Activated naive CD8-positive, alpha-beta T cell treated with anti-CD3 and anti-CD28 coated beads for 36 hours (primary cell): Measurements from ENCODE around the gene CNTN5. TPM values are rescaled to one million over a fixed set of nuclear protein-coding genes. Genes with fewer than 3 reads are reported as not detected.

Experiments used
- DNase-seq: peaks from one replicate; pipeline ENCODE4 v3.0.0; 2021
- H3K27ac Mint-ChIP-seq: one replicate; pipeline ENCODE4 v1.8.0; 2022; ENCODE audit warnings: mild to moderate bottlenecking, moderate library complexity, mixed read lengths
- H3K27me3 Mint-ChIP-seq: one replicate; pipeline ENCODE4 v1.8.0; 2022; ENCODE audit warnings: mild to moderate bottlenecking, mixed read lengths
- H3K36me3 Mint-ChIP-seq: one replicate; pipeline ENCODE4 v1.8.0; 2021; ENCODE audit warnings: mild to moderate bottlenecking, mixed read lengths
- H3K4me1 Mint-ChIP-seq: one replicate; pipeline ENCODE4 v1.8.0; 2021; ENCODE audit warnings: mixed read lengths
- H3K4me3 Mint-ChIP-seq: one replicate; pipeline ENCODE4 v1.8.0; 2022; ENCODE audit warnings: mild to moderate bottlenecking, moderate library complexity, mixed read lengths
- H3K9me3 Mint-ChIP-seq: one replicate; pipeline ENCODE4 v1.8.0; 2022; ENCODE audit warnings: mixed read lengths
- total RNA-seq, 2 experiments: library from RNA; stranded (reverse); gene quantifications; one replicate each; pipeline ENCODE4 v1.2.3, GENCODE V29; 2021

The CNTN5 gene
- total RNA-seq, 2 experiments from 2014 or later, result not detected

DNA sequence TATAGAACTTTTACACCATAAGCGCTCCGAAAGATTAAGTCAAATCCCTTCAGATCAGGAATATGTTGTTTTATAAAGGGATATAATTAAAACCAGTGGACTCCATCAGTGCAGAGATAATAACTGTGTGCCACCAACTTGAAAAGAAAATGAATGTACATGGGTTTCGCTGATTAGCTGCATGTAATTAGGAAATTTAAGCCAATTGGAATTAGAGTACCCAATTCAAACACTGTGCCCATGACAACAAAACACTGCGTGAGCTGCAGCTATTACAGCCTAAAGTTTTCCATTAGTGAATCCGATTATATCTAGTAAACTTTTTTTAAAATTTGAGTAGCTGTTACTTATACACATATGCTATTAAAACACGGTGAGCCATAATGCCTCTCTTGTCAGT lies 1274.0 kb downstream of the CNTN5 start:
- H3K4me1 Mint-ChIP-seq, result no peaks in the 10 kb centered on the region
- peaks cover 3% of the 10 kb centered on the region for H3K9me3 Mint-ChIP-seq
- H3K27ac Mint-ChIP-seq, result no peak overlapping the region
- H3K36me3 Mint-ChIP-seq, result no peaks in the 10 kb centered on the region
- no peaks in the 10 kb centered on the region for H3K27me3 Mint-ChIP-seq
- no peak for DNase-seq
- no peak overlapping the region for H3K4me3 Mint-ChIP-seq

DNA sequence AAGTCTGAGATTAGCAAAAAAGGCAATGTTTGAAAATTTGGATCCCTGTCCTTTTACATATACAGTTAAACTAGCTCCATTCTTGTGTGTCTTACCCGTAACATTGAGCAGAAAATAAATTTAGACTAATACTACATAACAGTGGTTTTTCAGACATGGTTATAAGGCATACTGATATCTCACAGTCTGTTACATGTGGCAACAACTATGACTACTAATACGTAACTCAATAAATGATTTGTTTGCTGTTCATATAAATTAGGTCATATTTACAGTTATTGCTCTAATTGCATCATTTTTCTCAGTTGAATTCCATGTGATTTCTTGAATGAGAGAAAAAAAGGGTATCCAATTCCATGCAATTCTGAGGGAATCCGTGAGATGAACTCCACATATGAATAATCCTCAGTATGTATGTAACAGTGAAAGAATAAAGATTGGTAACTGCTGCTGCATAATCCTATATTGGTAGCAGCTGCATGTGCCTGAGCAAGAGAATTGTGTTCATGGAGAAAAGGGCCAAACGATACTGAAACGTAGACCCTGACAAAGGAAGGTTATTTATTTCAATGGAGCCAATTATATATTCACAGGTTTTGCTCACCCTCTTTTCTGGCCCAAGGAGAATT lies 1275.4 kb downstream of the CNTN5 start:
- Mint-ChIP-seq H3K36me3 (no peaks in the 10 kb centered on the region), H3K27ac (no peak overlapping the region), H3K4me1 (no peaks in the 10 kb centered on the region), H3K9me3 (peaks cover 3% of the 10 kb centered on the region), H3K4me3 (no peak overlapping the region), H3K27me3 (no peaks in the 10 kb centered on the region)
- no peak for DNase-seq

DNA sequence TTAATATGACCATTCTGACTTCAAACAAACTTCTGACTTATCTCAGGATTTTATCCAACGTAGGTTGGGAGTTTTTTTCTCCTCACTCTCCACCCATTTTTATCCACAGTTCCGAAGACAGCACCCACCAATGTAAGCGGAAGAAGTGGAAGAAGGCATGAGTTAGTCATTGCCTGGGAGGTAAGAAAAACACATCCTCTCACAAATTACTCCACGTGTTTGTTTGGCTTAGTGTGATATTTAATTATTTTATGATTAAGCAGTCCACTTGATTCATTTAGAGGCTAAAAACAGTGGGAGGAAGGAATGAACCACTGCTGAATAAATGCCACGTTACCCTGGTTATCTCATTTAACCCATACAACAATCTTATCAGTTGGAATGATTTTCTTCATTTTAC lies 1276.8 kb downstream of the CNTN5 start:
- Mint-ChIP-seq H3K27ac (no peak overlapping the region), H3K9me3 (peaks cover 2% of the 10 kb centered on the region), H3K4me3 (no peak overlapping the region), H3K4me1 (no peaks in the 10 kb centered on the region), H3K36me3 (no peaks in the 10 kb centered on the region), H3K27me3 (no peaks in the 10 kb centered on the region)
- DNase-seq, result no peak

DNA sequence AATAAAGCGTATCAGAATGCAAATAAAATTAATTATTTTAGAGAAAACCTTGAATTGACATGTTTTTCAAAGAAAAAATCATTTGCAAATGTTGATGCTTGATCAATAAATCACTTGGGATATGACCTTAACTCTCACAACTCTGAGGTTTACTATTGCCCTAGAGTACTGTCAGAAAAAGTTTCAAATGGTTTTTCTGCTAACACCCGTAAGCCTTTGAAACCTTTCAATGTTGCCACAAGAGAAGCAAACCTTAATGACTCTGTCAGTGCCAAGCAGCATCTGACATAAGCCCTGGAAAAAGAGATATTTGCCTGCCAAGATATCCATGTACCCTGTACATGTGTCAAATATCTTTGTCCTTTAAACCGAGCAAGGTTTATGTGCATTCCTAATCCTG lies 1282.1 kb downstream of the CNTN5 start:
- no peak for DNase-seq
- Mint-ChIP-seq H3K27me3 (no peaks in the 10 kb centered on the region), H3K27ac (no peak overlapping the region), H3K4me1 (no peaks in the 10 kb centered on the region), H3K4me3 (no peak overlapping the region), H3K36me3 (no peaks in the 10 kb centered on the region), H3K9me3 (no peaks in the 10 kb centered on the region)

DNA sequence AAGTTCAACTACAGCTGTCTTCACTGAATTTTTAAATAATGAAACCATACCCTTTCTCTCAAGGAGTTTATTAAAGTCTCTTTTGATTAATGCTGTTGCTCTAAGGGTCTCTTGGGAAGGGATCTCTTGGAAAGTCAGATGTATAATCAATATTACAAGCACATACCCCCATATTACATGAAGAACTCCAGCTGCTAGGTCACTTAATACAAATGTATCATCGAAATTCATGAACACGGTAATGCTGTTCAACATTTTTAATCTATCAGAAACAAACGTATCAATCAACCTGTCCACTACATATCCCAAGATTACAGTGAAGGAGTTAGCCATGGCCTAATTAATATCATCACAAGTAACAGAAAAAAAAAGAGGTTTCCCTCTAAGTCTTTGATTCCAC lies 1283.1 kb downstream of the CNTN5 start:
- H3K27ac Mint-ChIP-seq, result no peak overlapping the region
- H3K36me3 Mint-ChIP-seq, result no peaks in the 10 kb centered on the region
- no peaks in the 10 kb centered on the region for H3K27me3 Mint-ChIP-seq
- no peaks in the 10 kb centered on the region for H3K4me1 Mint-ChIP-seq
- DNase-seq, result no peak
- no peak overlapping the region for H3K4me3 Mint-ChIP-seq
- no peaks in the 10 kb centered on the region for H3K9me3 Mint-ChIP-seq

DNA sequence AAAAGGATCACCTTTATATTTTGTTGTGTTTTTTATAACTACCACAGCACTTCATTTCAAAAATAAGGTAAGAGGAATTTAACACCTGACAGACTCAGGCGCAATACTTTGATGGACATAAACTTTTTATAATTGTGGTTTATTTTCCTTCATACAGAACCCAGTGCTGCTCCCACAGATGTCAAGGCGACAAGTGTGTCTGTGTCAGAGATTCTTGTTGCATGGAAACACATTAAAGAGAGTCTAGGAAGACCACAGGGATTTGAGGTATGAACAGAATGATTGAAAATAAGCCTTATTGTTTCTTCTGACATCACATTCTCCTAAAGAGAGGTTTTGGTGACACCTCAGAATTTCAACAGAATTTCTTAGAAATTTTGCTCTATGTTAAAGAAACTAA lies 1287.5 kb downstream of the CNTN5 start:
- no peaks in the 10 kb centered on the region for H3K9me3 Mint-ChIP-seq
- H3K4me3 Mint-ChIP-seq, result no peak overlapping the region
- no peaks in the 10 kb centered on the region for H3K4me1 Mint-ChIP-seq
- no peak for DNase-seq
- no peaks in the 10 kb centered on the region for H3K27me3 Mint-ChIP-seq
- H3K27ac Mint-ChIP-seq, result no peak overlapping the region
- H3K36me3 Mint-ChIP-seq, result no peaks in the 10 kb centered on the region

DNA sequence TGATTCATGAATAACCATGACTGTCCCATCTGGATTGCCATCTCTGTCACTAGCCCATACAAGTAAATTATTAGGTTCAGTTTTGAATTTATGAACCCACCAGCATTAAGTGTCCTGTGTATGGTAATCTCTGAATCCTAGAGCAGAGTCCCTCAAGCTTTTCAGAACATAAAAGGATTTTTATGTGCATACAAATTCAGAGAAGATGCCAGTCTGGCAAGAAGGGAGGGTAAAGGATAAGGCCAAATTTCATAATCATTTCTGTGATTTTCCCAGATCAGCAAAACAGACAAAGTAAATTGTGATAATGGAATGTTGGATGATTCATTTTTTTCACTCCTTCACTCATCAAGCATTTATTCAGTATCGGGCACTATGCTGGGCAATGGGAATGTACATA lies 1295.2 kb downstream of the CNTN5 start:
- no peaks in the 10 kb centered on the region for H3K36me3 Mint-ChIP-seq
- H3K9me3 Mint-ChIP-seq, result peaks cover 7% of the 10 kb centered on the region
- no peak overlapping the region for H3K27ac Mint-ChIP-seq
- no peaks in the 10 kb centered on the region for H3K4me1 Mint-ChIP-seq
- DNase-seq, result no peak
- H3K27me3 Mint-ChIP-seq, result no peaks in the 10 kb centered on the region
- no peak overlapping the region for H3K4me3 Mint-ChIP-seq

DNA sequence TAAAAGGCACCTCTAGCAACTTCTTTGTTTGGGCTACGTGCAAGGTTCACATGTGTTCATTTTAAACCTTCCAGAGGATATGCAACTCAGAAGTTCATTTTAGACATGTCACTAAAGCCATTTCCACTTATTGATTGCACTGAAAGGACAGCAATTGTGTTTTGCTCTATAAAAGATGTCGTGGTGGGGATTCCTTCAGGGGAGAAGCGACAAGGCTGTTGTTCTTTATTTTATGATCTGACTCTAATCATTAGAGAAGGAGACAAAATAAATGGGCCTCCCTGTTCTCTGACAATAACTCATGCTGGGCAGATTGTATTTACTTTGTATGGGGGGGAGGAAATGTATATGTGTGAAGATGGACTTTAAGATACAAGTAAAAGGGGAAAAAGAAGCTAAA lies 1296.2 kb downstream of the CNTN5 start:
- Mint-ChIP-seq H3K36me3 (no peaks in the 10 kb centered on the region), H3K27ac (no peak overlapping the region), H3K9me3 (peaks cover 7% of the 10 kb centered on the region), H3K27me3 (no peaks in the 10 kb centered on the region), H3K4me1 (no peaks in the 10 kb centered on the region), H3K4me3 (no peak overlapping the region)
- DNase-seq, result no peak

DNA sequence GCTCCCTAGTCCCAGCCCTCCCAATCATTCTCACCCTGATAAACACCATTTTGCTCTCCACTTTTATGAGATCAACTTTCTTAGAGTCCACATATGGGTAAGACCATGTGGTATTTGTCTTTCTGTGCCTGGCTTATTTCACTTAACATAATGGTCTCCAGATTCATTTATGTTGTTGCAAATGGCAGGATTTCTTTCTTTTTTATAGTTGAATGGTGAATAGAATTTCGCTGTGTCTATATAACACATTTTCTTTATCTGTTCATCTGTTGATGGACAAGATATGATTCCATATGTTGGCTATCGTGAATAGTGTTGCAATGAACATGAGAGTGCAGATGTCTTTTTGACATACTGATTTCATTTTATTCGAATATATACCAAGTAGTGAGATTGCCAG lies 1298.9 kb downstream of the CNTN5 start:
- H3K27me3 Mint-ChIP-seq, result no peaks in the 10 kb centered on the region
- no peaks in the 10 kb centered on the region for H3K4me1 Mint-ChIP-seq
- H3K27ac Mint-ChIP-seq, result no peak overlapping the region
- DNase-seq, result no peak
- peaks cover 7% of the 10 kb centered on the region for H3K9me3 Mint-ChIP-seq
- no peaks in the 10 kb centered on the region for H3K36me3 Mint-ChIP-seq
- H3K4me3 Mint-ChIP-seq, result no peak overlapping the region

DNA sequence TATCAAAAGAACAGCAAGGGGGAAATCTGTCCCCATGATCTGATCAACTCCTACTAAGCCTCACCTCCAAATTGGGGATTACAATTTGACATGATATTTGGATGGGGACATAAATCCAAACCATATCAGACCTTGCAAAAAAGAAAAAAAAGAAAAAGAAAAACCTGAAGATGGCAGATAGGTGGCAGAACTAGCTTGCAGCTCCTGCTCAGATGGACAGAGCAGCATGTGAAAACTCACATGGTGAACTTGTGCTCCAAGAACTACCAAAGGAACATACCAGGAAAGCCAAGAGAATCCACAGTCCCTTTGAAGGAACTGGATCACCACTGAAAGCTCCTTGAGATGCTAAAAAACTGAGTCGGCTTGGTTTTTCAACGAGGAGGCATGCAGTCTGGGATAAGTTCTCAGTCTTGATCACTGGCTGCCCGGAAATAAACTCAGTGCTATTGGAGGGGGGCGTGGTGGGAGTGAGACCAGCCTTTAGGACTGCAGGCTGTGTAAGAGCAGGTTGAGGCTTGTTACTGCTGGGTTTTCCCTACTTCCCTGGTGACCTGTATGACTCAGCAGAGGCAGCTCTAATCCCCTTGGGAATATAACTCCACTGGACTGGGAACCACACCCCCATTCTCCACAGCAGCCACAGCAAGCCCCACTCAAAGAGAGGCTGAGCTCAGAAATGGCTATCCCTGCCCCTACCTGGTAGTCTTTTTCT lies 1308.0 kb downstream of the CNTN5 start:
- H3K4me1 Mint-ChIP-seq, result no peaks in the 10 kb centered on the region
- H3K9me3 Mint-ChIP-seq, result peaks cover 11% of the 10 kb centered on the region
- no peaks in the 10 kb centered on the region for H3K27me3 Mint-ChIP-seq
- no peak overlapping the region for H3K27ac Mint-ChIP-seq
- no peak for DNase-seq
- H3K36me3 Mint-ChIP-seq, result no peaks in the 10 kb centered on the region
- H3K4me3 Mint-ChIP-seq, result no peak overlapping the region

DNA sequence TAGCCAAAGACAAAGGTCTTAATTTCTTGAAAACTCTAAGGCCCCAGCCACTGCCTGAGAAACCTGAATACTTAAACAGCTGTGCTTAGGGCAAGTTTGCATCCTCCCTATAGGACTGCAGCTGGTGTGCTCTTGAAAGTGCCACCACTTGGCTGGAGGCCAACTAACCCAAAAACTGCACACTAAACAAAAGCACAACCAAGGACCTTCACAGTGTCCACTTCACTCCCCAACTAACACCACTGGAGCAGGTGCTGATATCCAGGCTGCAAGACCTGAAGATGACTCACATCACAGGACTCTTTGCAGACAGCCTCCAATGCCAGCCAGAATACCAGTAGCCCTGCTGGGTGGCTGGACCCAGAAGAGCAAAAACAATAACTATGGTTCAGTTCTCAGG lies 1308.6 kb downstream of the CNTN5 start:
- Mint-ChIP-seq H3K36me3 (no peaks in the 10 kb centered on the region), H3K27me3 (no peaks in the 10 kb centered on the region), H3K4me3 (no peak overlapping the region), H3K9me3 (peaks cover 14% of the 10 kb centered on the region), H3K27ac (no peak overlapping the region), H3K4me1 (no peaks in the 10 kb centered on the region)
- DNase-seq, result no peak

DNA sequence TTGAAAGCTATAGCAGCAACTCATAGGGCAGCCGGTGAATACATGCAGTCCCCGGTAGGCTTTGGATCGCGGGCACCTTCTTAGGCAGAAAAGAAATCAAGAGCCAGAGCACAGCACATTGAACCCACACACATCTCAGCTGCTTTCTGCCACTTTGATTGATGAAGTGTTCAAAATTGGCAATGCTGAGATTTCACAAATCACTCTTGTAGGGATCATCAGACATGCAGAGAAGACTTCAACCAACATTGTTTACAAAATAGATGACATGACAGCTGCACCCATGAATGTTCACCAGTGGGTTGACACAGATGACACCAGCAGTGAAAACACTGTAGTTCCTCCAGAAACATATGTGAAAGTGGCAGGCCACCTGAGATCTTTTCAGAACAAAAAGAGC lies 1316.1 kb downstream of the CNTN5 start:
- Mint-ChIP-seq H3K4me3 (no peak overlapping the region), H3K27ac (no peak overlapping the region), H3K36me3 (no peaks in the 10 kb centered on the region), H3K9me3 (peaks cover 6% of the 10 kb centered on the region), H3K27me3 (no peaks in the 10 kb centered on the region), H3K4me1 (no peaks in the 10 kb centered on the region)
- no peak for DNase-seq

DNA sequence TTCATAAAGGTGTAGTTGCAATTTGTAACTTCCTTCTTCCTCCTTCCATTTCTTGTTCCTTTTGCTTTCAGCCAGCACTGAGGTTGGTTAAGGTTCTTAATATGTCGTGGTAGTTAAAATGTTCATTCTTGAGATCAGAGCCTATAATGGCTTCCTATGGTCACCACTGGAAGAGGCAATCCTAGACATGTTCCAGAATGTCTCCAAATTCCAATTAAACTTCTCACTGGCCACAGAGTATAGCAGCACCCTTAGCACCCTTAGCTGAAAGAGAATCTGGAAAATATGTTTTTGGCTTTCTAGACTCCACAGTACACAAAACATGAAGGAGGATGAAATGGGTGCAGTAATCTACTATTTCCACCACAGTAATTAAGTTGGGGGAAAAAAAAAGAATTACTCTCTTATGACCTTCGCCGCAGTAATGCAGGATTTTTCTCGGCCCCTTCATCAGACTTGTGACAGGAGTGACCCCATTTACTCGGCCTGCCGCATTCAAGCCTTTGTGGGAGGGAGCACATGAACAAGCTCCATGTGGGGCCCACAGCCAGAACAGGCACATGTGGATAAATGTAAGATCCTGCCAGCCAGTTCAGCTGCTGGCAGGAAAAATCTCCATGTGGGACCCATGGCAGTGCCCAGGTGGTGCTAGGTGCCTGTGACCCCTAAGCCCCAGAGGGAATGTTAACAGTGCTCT lies 1317.5 kb downstream of the CNTN5 start:
- H3K36me3 Mint-ChIP-seq, result no peaks in the 10 kb centered on the region

DNA sequence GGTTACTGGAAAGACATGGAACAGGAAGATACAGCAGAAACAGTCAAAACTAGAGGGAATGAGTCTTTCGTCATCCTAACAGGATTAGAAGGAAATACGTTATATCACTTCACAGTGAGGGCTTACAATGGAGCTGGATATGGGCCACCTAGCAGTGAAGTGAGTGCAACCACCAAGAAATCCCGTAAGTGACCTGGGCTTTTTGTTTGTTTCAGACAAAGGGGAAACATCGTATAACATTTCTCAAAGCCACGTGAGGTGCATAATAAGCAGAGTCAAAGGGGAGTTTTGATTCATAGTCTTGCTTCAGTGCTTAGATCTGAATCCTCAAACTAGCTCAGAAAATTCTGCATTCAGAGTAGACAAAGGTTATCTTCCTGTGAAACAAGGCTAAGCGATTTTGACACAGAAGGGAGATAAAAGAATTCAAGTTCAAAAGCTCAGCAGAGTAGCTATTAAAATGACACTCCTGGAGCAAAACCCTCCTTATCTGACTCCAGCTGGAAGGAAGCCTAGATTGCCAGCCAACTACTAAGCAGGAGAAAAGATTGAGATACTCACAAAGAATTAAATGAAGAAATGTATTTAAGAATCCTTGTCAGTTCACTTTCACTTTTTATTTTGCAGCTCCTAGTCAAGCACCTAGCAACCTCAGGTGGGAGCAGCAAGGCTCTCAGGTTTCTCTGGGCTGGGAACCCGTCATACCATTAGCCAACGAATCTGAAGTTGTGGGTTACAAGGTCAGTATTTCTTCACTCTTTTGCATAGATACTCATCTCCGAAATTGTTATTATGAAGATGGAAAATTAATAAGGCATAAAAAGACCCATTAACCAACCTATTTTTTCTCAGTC lies 1319.9 kb downstream of the CNTN5 start:
- H3K27ac Mint-ChIP-seq, result no peak overlapping the region
- DNase-seq, result no peak
- no peaks in the 10 kb centered on the region for H3K4me1 Mint-ChIP-seq
- no peak overlapping the region for H3K4me3 Mint-ChIP-seq
- no peaks in the 10 kb centered on the region for H3K36me3 Mint-ChIP-seq
- peaks cover 1% of the 10 kb centered on the region for H3K9me3 Mint-ChIP-seq
- H3K27me3 Mint-ChIP-seq, result no peaks in the 10 kb centered on the region

More for the DNA sequence above, 1317.5 kb downstream of the CNTN5 start:
- H3K27ac Mint-ChIP-seq, result no peak overlapping the region
- no peaks in the 10 kb centered on the region for H3K4me1 Mint-ChIP-seq
- H3K27me3 Mint-ChIP-seq, result no peaks in the 10 kb centered on the region
- DNase-seq, result no peak
- H3K9me3 Mint-ChIP-seq, result peaks cover 3% of the 10 kb centered on the region
- no peak overlapping the region for H3K4me3 Mint-ChIP-seq

DNA sequence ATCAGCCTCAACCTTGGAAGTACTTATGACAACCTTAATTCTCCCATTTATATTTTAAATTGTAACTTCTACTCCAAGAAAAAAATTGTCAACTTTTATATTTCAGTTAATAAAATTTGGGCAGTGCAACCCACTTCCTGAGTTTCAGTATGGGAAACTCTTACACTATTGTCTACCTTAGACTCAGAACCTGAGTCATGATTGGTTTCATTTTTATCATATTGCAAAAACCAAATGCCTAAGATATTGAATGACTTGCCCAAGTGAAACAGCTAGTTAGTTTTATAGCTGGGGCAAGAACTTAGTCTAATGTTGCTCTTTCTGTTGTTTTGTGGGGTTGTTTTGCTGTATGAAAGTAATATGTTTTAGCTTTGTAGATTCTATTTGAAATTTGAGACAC lies 1332.3 kb downstream of the CNTN5 start:
- DNase-seq, result no peak
- H3K9me3 Mint-ChIP-seq, result peaks cover 6% of the 10 kb centered on the region
- H3K4me1 Mint-ChIP-seq, result no peaks in the 10 kb centered on the region

More for the DNA sequence above, 1332.3 kb downstream of the CNTN5 start:
- H3K27me3 Mint-ChIP-seq, result no peaks in the 10 kb centered on the region
- H3K27ac Mint-ChIP-seq, result no peak overlapping the region
- no peak overlapping the region for H3K4me3 Mint-ChIP-seq
- H3K36me3 Mint-ChIP-seq, result no peaks in the 10 kb centered on the region
